Activated CD4-positive, alpha-beta T cell treated with anti-CD3 and anti-CD28 coated beads, Interleukin-2, amount 50 U/mL, for 1 hour (primary cell): ENCODE measurements around the gene IFT81.
"Not testable (repeated sequence)": the region's sequence is repeated elsewhere in the genome, so short reads cannot be mapped to it uniquely, and the experiment has no call there.

Experiments used
- DNase-seq: peaks from one replicate; pipeline ENCODE4 v3.0.0-alpha.2; 2020

IFT81 gene, protein sequence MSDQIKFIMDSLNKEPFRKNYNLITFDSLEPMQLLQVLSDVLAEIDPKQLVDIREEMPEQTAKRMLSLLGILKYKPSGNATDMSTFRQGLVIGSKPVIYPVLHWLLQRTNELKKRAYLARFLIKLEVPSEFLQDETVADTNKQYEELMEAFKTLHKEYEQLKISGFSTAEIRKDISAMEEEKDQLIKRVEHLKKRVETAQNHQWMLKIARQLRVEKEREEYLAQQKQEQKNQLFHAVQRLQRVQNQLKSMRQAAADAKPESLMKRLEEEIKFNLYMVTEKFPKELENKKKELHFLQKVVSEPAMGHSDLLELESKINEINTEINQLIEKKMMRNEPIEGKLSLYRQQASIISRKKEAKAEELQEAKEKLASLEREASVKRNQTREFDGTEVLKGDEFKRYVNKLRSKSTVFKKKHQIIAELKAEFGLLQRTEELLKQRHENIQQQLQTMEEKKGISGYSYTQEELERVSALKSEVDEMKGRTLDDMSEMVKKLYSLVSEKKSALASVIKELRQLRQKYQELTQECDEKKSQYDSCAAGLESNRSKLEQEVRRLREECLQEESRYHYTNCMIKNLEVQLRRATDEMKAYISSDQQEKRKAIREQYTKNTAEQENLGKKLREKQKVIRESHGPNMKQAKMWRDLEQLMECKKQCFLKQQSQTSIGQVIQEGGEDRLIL

DNA sequence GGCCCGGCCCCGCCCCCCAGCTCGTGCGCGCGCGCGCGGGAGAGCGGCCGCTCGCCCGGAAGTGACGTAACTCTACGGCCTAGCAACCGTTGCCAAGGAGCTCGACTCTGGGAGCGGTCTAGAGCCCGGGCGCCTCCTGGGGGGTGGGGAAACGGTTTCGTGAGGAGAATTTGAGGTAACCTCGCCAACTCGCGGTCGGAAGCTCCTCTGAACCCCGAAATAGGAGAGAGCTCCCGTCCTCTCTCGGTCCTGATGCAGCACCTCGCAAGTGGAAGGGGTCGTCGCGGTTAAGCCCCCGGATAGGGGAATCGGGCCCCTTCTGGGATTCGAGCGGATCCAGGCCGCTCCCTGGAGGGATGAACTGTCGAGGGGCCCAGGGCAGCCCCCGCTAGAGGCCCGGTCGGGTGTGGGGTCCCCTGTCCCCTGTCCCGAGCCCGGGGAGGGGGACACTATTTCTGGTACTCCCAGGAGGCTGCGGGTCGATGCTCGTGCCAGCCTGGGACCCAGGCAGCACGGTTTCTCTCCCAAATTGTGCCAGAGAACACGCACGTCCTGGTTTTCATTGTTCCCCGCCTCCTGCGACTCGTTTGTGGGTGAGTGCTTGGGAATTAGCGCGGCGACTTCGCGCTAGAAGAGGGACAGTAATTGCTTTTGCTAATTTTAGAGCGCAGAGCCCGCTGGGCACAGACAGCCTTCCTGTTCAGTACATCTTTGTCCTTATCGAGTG is at the start of gene IFT81:
TSS of gene IFT81 (plus strand) at position 89 of the 727 bp plus-strand sequence. CDS start 3,024 bp downstream, outside the sequence.
- peak; percentile 97 for DNase-seq

DNA sequence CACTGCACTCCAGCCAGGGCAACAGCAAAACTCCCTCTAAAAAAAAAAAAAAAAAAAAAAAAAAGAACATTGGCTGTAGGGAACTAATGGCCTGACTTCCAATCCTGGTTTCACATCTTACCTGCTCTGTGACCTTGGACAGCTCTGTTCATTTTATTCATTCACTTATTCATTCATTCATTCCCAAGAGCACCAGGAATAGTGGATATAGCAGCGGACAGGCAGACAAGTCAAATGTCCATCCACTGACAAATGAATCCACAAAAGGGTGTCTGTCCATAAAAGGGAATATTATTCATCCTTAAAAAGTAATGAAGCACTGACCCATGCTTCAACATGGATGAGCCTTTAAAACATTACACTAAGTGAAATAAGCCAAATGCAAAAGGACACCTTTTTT is 48.3 kb upstream of the IFT81 start:
- DNase-seq = no peak

DNA sequence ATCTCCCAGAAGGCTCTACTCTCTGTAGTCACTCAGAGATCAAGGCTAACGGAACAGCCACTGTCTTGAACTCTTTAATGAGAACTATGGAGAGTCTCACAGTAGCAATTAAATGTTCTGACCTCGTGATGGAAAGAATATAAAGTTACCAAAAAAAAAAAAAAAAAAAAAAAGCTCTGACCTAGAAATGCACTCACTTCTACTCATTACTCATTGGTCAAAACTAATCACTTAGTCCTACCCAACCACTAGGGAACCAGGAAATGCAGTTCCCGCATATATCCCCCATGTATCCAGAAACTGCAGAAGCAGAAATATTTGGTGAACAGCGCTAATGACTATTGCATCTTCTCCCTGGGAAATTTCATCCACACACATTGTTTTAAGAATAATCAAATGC is 46.4 kb upstream of the IFT81 start:
- no peak for DNase-seq

DNA sequence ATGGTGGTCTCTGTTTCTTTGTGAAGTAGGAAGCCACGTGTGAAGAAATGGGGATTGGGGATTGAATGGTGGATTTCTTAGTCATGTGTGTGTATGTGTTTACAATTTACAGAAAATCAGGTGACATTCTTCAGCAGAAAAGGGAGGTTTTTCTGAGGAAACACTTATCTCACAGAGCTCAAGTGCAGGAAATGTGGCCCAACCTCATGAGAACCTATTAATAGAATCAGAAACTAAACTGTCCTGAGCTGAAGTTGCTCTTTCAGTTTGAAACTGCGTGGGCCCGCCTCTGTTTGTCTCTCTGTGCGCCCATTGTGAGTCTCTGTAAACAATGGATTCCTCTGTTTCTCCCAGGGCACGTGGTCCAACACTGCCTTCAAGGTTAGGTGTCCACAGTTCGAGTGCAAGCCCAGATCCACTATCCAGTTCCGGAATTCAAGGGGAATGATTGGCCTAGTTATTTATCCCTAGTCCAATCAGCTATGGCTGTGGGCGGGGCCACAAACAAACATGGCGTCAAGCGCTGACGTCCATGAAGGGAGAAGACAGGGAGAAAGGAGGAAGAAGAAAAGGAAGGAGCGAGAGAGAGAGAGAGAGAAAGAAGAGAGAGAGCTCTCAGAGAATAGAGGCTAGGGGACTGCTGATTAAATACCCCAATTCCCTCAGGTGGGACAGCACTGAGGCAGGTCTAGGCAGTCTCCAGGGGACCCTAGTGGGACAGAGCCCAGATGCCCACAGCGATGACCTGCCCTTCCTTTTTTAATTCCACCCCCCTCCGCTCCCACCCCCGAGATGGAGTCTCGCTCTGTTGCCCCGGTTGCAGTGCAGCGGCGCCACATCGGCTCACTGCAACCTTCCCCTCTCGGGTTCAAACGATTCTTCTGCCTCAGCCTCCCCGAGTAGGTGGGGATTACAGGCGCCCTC is 44.4 kb upstream of the IFT81 start:
- peak; percentile 66 for DNase-seq

DNA sequence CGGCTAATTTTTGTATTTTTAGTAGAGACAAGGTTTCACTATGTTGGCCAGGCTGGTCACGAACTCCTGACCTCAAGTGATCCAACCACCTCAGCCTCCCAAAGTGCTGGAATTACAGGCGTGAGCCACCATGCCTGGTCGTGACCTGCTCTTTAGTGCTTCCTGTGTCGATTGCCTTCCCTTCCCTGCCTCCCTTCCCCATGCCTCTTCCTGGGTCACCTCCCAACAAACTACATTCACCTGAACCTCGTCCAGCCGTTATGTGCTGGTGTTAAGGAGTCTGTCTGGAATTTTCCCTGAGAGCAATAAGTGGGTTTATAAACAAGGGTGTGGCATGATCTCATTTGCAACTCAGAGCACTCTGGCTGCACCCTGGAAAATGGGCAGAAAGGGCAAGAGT is 43.7 kb upstream of the IFT81 start:
- no peak for DNase-seq

DNA sequence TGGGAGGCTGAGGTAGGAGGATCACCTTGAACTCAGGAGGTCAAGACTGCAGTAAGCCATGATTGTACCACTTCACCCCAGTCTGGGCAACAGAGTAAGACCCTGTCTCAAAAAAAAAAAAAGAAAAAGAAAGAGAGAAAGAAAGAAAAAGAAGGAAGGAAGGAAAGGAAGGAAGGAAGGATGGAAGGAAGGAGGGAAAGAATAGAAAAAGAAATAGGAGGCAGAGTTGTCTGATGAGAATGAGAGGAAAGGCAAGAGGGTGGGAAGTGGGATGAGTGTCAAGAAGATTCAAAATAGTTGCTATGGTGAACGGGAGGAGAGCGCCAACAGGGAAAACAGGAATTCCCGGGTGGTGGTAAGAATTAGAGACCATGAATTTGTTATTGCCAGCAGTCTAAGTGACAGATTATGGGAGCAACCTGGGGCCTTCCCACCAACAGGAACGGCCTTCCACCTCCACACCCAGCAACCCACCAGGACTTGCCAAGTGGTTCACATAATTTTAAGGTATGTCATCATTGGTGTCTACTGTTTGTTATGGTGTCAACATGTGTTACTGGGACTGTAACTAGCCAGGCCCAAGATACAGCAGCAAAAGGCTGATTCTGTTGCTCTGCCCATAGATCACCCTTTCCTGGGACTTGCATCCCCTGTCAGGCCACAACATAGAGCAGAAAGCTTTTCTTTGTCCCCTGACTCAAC is 39.7 kb upstream of the IFT81 start:
- no peak for DNase-seq

DNA sequence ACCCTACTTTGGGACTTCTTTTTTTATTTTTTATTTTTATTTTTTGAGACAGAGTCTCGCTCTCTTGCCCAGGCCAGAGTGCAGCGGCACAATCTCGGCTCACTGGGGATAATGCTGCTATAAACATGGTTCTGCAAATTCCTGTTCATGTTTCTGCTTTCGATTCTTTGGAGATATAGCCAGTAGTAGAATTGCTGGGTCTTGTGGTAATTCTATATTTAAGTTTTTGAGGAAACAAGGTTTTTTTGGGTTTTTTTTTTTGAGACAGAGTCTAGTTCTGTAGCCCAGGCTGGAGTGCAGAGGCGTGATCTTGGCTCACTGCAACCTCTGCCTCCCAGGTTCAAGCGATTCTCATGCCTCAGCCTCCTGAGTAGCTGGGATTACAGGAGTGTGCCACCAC is 35.9 kb upstream of the IFT81 start:
- DNase-seq = not testable (repeated sequence)

DNA sequence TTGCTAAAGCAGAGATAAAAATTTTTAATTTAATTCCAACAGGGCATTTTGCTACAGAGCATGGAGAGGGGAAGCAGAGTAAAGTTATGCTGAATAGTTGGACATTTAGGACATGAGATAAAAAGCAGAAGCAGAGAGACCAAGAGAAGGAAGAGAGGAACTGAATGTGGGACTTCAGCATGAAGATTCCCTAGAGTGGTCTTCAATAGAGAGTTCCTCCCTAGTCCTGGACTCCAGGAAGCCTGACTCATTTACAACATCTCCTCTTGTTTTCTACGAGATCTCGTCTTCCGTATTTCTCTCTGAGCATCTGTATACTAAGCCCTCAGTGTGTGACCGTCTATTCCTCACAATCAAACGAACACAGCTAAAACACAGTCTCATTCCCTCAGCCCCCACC is 35.2 kb upstream of the IFT81 start:
- DNase-seq = no peak

DNA sequence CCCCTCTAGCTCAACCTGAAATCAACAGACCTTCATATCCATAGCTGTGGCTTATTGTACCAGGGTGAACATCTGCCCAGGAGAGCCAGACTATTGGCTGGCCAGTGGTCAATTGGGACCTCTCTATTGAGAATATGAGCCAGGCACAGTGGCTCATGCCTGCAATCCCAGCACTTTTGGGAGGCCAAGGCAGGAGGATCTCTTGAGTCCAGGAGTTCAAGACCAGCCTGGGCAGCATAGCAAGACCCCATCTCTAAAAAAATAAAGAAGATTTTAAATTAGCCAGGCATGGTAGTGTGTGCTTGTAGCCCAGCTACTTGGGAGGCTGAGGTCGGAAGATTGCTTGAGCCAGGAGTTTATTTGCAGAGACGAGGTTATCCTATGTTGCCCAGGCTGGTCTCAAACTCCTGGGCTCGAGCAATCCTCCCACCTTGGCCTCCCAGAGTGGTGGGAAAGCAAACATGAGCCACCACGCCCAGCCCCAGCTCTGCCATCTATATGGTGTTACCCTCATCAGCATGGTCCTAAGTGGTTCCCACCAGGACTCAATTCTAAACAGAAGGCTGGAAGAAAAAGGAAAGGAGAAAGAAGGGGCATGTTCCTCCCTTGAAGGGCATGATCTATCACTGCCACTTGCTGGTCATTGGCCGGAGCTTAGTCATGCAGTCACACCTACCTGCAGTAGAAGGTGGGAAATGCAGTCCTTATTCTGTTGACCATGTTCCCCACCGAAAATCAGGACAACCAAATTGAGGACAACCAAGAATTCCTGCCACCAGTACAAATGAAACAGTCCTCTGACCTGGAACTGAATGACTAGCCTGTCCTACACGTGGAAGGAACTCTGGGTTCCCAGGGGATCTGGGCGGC is 33.7 kb upstream of the IFT81 start:
- DNase-seq = no peak

DNA sequence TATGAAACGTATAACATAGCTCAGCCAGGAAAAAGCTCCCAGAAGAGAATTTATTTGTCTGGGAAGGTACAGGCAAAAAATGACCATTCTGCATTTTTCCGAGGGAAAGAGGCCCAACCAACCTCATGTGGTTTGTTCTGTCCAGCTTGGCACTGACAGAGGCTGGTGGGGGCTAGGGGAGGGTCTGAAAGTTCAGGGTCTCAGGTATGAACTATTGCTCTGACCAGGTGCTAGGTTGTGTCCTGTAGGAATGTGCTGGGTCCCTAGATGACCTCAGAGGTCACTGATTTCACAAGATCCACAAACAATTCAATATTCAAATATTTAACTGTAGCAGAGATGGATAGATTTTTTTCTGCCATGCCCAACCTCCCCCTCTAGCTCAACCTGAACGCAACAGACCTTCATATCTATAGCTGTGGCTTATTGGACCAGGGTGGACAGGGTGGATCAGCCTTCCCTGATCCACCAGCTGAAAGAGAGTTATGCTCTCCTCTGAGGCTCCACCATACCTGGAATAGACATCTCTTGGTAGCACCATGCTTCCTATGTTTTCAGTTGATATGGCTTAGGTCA is 32.9 kb upstream of the IFT81 start:
- DNase-seq = no peak

DNA sequence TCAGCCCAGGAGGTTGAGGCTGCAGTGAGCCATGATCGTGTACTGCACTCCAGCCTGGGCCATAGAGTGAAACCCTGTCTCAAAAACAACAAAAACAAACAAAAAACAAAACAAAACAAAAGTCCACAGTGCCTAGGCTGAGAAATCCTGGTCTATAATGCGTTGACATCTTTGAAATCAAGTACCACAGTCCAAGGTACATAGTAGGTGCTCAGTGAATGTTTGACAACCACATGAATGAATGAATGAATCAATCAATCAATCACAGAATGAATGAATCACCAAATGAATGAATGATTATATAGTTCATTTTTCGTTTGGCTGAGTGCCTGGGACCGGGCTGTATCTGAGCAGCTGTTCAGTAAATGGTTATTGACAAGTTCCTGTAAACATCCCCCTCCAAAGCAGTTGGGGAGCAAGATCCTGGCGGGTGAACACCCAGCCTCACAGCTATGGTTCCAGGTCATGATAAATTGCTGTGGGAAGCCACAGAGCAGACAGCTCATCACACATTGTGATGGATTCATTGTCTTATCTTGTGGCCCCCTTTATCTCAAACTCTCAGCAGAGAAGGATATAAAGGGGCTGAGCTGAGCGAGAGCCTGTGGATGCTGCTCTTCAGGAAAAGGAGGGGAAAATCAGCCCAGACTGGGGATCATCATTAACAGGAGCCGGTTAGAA is 30.4 kb upstream of the IFT81 start:
- DNase-seq = no peak

DNA sequence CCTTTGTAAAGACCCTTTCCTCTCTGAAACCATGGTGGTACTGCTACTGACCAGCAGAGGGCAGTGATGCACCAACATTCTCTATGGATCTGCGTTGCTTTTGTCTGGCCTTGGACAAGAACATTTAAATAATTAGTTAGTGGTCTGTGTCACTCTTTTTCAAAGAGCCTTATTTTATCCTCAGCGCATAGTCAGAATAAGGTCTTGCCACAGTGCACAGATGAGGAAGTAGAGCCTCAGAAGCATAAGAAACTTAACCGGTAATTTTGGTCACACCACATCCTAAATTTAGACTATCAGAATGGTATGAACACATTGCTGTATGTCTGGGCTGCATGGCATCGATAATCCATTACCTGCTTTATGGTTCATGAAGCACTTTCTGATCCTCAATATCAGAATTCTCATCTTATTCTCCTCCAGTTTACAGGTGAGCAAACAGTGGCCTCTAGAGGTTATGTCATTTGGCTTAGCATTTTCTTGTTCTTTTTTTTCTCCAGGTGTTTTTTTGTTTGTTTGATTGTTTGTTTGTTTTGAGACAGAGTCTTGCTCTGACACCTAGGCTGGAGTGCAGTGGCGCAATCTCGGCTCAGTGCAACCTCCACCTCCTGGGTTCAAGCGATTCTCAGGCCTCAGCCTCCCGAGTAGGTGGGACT is 23.7 kb upstream of the IFT81 start:
- DNase-seq = peak; percentile 57

DNA sequence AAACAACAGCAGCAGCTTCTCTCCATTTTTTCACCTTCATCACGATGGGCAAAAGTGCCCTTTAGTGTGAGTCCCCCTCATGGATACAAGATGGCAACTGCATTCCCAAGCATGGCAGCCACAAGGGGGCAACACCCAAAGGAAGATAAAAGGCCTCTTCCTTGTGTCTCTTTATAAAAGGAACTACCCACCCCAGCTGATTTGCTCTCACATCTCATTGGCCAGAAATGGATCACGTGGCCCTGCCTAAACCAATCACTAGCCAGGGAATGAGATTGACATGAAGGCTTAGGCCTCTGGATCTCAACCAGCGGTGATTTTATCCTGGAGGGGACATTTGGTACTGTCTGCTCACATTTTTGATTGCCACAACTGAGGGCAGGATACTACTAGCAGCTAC is 21.9 kb upstream of the IFT81 start:
- peak; percentile 6 for DNase-seq

DNA sequence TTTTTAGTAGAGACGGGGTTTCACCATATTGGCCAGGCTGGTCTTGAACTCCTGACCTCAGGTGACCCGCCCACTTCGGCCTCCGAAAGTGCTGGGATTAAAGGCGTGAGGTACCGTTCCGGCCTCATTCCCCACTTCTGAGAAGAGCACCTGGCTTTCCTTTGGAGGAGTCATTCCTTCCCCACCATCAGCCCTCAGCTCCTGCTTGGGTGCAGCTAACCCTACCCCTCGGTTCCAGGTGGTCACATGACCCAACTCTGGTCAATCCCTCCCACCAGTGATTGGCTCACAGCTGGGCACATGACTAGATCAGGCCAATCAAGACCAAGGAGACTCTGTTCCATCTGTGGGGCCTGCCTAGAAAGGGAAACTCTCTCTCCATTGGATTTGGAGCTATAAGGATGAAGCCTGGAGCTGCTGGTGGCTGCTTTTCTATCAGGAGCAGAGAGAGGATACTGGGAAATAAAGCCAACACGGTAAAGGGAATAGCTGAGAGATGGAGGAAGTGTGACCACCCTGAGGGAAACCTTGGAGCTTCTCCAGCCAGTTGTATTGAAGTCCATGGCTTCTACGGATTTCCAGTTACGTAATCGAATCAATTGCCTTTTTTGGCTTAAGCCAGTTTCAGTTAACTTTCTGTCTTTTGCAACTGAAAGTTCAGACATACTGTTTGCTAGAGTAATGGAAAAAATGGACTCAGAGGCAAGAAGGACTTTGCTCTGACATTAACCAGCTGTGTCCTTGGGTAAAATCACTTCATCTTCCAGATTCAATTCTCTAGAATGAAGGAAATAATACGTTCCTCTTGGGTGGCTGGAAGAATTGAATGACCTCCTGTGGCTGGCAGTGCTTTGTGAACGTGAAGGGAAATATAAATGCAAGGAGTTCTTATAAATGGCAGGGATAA is 19.7 kb upstream of the IFT81 start:
- no peak for DNase-seq

DNA sequence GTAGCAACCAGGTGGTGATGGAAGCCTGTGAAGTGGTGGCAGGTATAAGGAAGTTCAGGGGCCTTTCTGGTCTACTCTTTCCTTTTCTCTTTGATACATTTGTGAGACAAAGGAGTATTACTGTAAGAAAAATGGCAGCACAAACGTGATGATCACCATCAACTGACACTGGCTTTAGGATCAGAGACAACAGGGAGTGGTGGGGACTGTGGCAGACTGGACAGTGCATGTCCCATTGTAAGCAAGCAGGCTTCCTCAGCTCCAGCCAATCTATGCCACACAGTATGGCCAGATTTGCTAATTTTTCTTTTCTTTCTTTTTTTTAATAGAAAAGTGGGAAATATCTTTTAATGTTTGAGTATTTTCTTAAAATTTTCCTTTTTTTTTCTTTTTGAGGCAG is 19.0 kb upstream of the IFT81 start:
- DNase-seq = no peak

DNA sequence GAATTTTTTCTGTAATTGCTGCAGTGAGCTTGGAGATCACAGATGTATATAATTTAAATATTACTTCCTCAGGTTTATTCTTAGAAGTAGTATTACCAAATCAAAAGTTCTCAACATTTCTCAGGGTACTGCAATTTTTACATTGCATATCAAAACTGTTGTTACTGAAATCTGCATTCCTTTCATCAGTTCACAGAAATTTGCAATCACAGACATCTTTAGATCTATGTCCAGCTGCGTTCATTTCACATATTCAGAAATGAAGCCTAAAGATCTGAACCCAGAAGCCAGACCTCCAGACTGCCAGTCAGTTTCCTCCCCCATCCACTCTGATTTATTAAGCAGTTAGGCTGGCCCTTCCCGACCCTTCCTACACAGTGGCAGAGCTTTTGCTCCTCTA is 18.2 kb upstream of the IFT81 start:
- no peak for DNase-seq

DNA sequence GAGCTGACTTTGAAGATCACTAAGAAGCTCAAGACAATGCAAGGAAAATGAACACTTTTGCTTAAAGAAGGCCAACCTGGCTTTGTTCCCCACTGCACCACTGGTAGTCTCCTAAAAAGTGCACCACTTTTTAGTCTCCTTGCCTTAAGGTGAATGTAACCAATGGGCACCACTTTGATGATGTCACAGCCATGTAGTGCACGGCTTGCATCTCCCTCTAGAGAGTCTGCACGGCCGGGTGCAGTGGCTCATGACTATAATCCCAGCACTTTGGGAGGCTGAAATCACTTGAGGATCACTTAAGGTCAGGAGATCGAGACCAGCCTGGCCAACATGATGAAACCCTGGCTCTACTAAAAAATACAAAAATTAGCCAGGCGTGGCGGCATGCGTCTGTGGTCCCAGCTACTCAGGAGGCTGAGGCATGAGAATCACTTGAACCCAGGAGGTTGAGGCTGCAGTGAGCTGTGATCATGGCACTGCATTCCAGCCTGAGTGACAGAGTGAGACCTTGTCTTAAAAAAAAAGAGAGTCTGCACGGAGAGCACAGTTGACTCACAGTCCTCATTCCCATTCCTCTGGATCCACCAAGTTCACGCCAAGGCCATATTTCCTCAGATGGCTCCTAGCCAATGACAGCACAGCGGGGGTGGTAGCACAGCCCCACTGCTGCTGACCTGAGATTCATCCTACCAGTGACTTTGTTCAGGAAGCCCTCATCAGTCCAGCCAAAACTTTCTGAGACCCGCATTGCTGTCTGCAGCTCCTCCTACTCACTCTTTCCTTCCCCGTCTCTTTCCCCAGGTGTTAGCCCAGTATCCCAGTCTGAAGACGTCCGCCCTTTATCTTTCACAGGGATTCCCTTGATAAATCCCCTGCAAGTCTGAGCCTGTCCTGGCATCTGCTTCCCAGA is 16.5 kb upstream of the IFT81 start:
- no peak for DNase-seq
